Osteoblast (primary cell): ENCODE measurements around the gene DGKD. TPM values are rescaled to one million over a fixed set of nuclear protein-coding genes. Genes with fewer than 3 reads are reported as not detected.
"Not testable (repeated sequence)": the region's sequence is repeated elsewhere in the genome, so short reads cannot be mapped to it uniquely, and the experiment has no call there.

Experiments used
- DNase-seq: peaks from one replicate; pipeline ENCODE4 v3.0.0; 2011; ENCODE audit warnings: low spot score, mixed read lengths; ENCODE audit not compliant: insufficient read length; ENCODE audit errors: missing footprints
- H2AFZ ChIP-seq: 2 replicates; pipeline ENCODE4 v1.6.0; 2011; ENCODE audit warnings: mild to moderate bottlenecking, low read length
- H3K27ac ChIP-seq: 2 replicates; pipeline ENCODE4 v1.5.1; 2011; ENCODE audit warnings: mild to moderate bottlenecking, low read depth, low read length, moderate library complexity
- H3K27me3 ChIP-seq: 2 replicates; pipeline ENCODE4 v1.6.0; 2012; ENCODE audit warnings: mild to moderate bottlenecking, control low read depth, inconsistent platforms, low read length, moderate library complexity; ENCODE audit not compliant: insufficient read depth
- H3K36me3 ChIP-seq: 2 replicates; pipeline ENCODE4 v1.5.1; 2011; ENCODE audit warnings: mild to moderate bottlenecking, low read length, control low read depth, moderate library complexity; ENCODE audit not compliant: insufficient read depth
- H3K4me1 ChIP-seq: 2 replicates; pipeline ENCODE4 v1.5.1; 2011; ENCODE audit warnings: mild to moderate bottlenecking, low read length, control low read depth, moderate library complexity; ENCODE audit not compliant: insufficient read depth
- H3K4me2 ChIP-seq: 2 replicates; pipeline ENCODE4 v1.6.0; 2011; ENCODE audit warnings: mild to moderate bottlenecking, low read length; ENCODE audit not compliant: insufficient read depth
- H3K4me3 ChIP-seq: fragments of 200-600 bp; sonication (generic); 3 replicates; pipeline ENCODE4 v1.5.1; 2012; ENCODE audit warnings: mild to moderate bottlenecking, low read length, inconsistent platforms; ENCODE audit not compliant: insufficient read depth
- H3K79me2 ChIP-seq: 2 replicates; pipeline ENCODE4 v1.6.0; 2012; ENCODE audit warnings: mild to moderate bottlenecking, low read length, control low read depth, inconsistent platforms; ENCODE audit not compliant: insufficient read depth
- H3K9me3 ChIP-seq: 2 replicates; pipeline ENCODE4 v1.5.1; 2011; ENCODE audit warnings: low read depth, low read length, control low read depth
- H4K20me1 ChIP-seq: 2 replicates; pipeline ENCODE4 v1.6.0; 2012; ENCODE audit warnings: mild to moderate bottlenecking, low read length, control low read depth; ENCODE audit not compliant: insufficient read depth
- CTCF ChIP-seq: IDR thresholded peaks from 2 replicates; pipeline ENCODE4 v1.5.1; 2011; ENCODE audit warnings: mild to moderate bottlenecking, low read depth, low read length, moderate library complexity; ENCODE audit errors: extremely low read depth
- total RNA-seq: library from RNA; depleted of rRNA; stranded (reverse); fragments of >200 nt; gene quantifications from 2 replicates; pipeline ENCODE4 v1.2.3, GENCODE V29; 2012

The DGKD gene
- total RNA-seq, 1 donor = 6.5 TPM

- no peak for TF ChIP-seq CTCF
- H3K27ac ChIP-seq = no peak overlapping the region
Measured at GRCh38 chr2:233395687-233396086, 41.4 kb downstream of the DGKD start.

GRCh38 chr2:233396726-233397665 is 42.7 kb downstream of the DGKD start:
- not testable (repeated sequence) for H3K9me3 ChIP-seq, H3K79me2 ChIP-seq, H4K20me1 ChIP-seq, H3K27ac ChIP-seq, H2AFZ ChIP-seq, H3K4me2 ChIP-seq, H3K36me3 ChIP-seq, H3K4me3 ChIP-seq, DNase-seq, H3K27me3 ChIP-seq, H3K4me1 ChIP-seq

More at GRCh38 chr2:233395687-233396086, 41.4 kb downstream of the DGKD start:
- no peaks in the 10 kb centered on the region for H4K20me1 ChIP-seq
- no peak for DNase-seq
- no peaks in the 10 kb centered on the region for H3K4me1 ChIP-seq
- no peaks in the 10 kb centered on the region for H3K79me2 ChIP-seq
- no peaks in the 10 kb centered on the region for H3K9me3 ChIP-seq
- no peak overlapping the region for H2AFZ ChIP-seq
- no peak overlapping the region for H3K4me2 ChIP-seq
- H3K36me3 ChIP-seq = peaks cover 5% of the 10 kb centered on the region
- H3K4me3 ChIP-seq = no peak overlapping the region
- H3K27me3 ChIP-seq = no peaks in the 10 kb centered on the region

- TF ChIP-seq CTCF = no peak
- no peaks in the 10 kb centered on the region for H4K20me1 ChIP-seq
- H3K4me1 ChIP-seq = no peaks in the 10 kb centered on the region
- H2AFZ ChIP-seq = no peak overlapping the region
- H3K27me3 ChIP-seq = no peaks in the 10 kb centered on the region
- DNase-seq = no peak
- no peak overlapping the region for H3K4me3 ChIP-seq
- no peaks in the 10 kb centered on the region for H3K36me3 ChIP-seq
- H3K4me2 ChIP-seq = no peak overlapping the region
- no peaks in the 10 kb centered on the region for H3K9me3 ChIP-seq
- H3K79me2 ChIP-seq = no peaks in the 10 kb centered on the region
- H3K27ac ChIP-seq = no peak overlapping the region
Measured at GRCh38 chr2:233399306-233400225, 45.3 kb downstream of the DGKD start.

GRCh38 chr2:233400341-233400740 is 46.0 kb downstream of the DGKD start:
- Histone ChIP-seq H3K4me1 (no peaks in the 10 kb centered on the region), H3K79me2 (no peaks in the 10 kb centered on the region), H3K4me2 (no peak overlapping the region), H3K9me3 (no peaks in the 10 kb centered on the region), H4K20me1 (no peaks in the 10 kb centered on the region), H3K4me3 (no peak overlapping the region), H2AFZ (no peak overlapping the region), H3K36me3 (no peaks in the 10 kb centered on the region), H3K27me3 (no peaks in the 10 kb centered on the region), H3K27ac (no peak overlapping the region)
- no peak for DNase-seq
- TF ChIP-seq CTCF = no peak
